Natural killer cell (primary cell): ENCODE measurements around the gene COL6A2. TPM values are rescaled to one million over a fixed set of nuclear protein-coding genes. Genes with fewer than 3 reads are reported as not detected.

ENCODE experiments used
- ATAC-seq, 3 donors: fragments of 150-1000 bp in 2 of 3; fragments of 200-7000 bp in 1 of 3; cut with Tn5 transposase; 1 replicate in 1 of 3; 2 replicates in 2 of 3; pipeline ENCODE4 v1.10.0; 2021; ENCODE audit warnings: mild to moderate bottlenecking in 2 of 3, moderate library complexity in 2 of 3
- DNase-seq, 2 donors: peaks; one replicate each; pipeline versions ENCODE4 v3.0.0 to v3.0.0-alpha.2; 2013 to 2021; ENCODE audit warnings: mixed read lengths in 1 of 2
- H3K27ac ChIP-seq: one replicate; pipeline ENCODE4 v1.5.1; 2013; ENCODE audit warnings: mild to moderate bottlenecking, low read length
- H3K27me3 ChIP-seq: one replicate; pipeline ENCODE4 v1.6.1; 2013; ENCODE audit warnings: low read length; ENCODE audit not compliant: control insufficient read depth, insufficient read depth
- H3K36me3 ChIP-seq: one replicate; pipeline ENCODE4 v1.6.1; 2013; ENCODE audit warnings: low read length; ENCODE audit not compliant: control insufficient read depth, insufficient read depth
- H3K4me1 ChIP-seq: one replicate; pipeline ENCODE4 v1.6.1; 2013; ENCODE audit warnings: low read length; ENCODE audit not compliant: control insufficient read depth, insufficient read depth
- H3K4me3 ChIP-seq: one replicate; pipeline ENCODE4 v1.5.1; 2013; ENCODE audit warnings: low read length
- H3K9me3 ChIP-seq: one replicate; pipeline ENCODE4 v1.6.1; 2013; ENCODE audit warnings: low read length; ENCODE audit not compliant: control insufficient read depth, insufficient read depth
- H3K27ac Mint-ChIP-seq, 2 donors: one replicate each; pipeline ENCODE4 v1.8.0; 2022; ENCODE audit warnings: mild to moderate bottlenecking in 2 of 2, mixed read lengths in 2 of 2, moderate library complexity in 1 of 2
- H3K27me3 Mint-ChIP-seq, 2 donors: one replicate each; pipeline ENCODE4 v1.8.0; 2022; ENCODE audit warnings: low read depth in 2 of 2, mixed read lengths in 2 of 2
- H3K36me3 Mint-ChIP-seq: one replicate; pipeline ENCODE4 v1.8.0; 2022; ENCODE audit warnings: mixed read lengths
- H3K4me1 Mint-ChIP-seq, 2 donors: one replicate each; pipeline ENCODE4 v1.8.0; 2022; ENCODE audit warnings: mixed read lengths in 2 of 2
- H3K4me3 Mint-ChIP-seq: one replicate; pipeline ENCODE4 v1.8.0; 2022; ENCODE audit warnings: mild to moderate bottlenecking, moderate library complexity, mixed read lengths
- H3K9me3 Mint-ChIP-seq, 2 donors: one replicate each; pipeline ENCODE4 v1.8.0; 2022; ENCODE audit warnings: mixed read lengths in 2 of 2
- CTCF ChIP-seq: fragments of 200-600 bp; IDR thresholded peaks from one replicate; pipeline ENCODE4 v1.8.0; 2022; ENCODE audit warnings: antibody characterized with exemption
- WGBS: methylation state at CpG from one replicate; pipeline ENCODE4 v1.1.7; 2013; ENCODE audit warnings: missing lambda C conversion rate; ENCODE audit not compliant: insufficient coverage; 5-methylcytosine and 5-hydroxymethylcytosine counted together
- intact Hi-C: fragments of 100-400 bp; cut with micrococcal nuclease; formaldehyde crosslinking; loops from one replicate; pipeline ENCODE4 v1.14.2; 2022
- total RNA-seq, 4 donors: library from RNA; stranded (reverse); fragments of 120-200 nt in 1 of 4; gene quantifications; one replicate each; pipeline versions ENCODE4 v1.2.3 to v1.2.4, GENCODE V29; 2013 to 2022

The COL6A2 gene
- total RNA-seq: 100 to 1,000 TPM in 1 of 3 donors, 10 to 100 TPM in 2; 93.9 to 110 (median 97.2) TPM
- 48.0 TPM for total RNA-seq (2013)

DNA sequence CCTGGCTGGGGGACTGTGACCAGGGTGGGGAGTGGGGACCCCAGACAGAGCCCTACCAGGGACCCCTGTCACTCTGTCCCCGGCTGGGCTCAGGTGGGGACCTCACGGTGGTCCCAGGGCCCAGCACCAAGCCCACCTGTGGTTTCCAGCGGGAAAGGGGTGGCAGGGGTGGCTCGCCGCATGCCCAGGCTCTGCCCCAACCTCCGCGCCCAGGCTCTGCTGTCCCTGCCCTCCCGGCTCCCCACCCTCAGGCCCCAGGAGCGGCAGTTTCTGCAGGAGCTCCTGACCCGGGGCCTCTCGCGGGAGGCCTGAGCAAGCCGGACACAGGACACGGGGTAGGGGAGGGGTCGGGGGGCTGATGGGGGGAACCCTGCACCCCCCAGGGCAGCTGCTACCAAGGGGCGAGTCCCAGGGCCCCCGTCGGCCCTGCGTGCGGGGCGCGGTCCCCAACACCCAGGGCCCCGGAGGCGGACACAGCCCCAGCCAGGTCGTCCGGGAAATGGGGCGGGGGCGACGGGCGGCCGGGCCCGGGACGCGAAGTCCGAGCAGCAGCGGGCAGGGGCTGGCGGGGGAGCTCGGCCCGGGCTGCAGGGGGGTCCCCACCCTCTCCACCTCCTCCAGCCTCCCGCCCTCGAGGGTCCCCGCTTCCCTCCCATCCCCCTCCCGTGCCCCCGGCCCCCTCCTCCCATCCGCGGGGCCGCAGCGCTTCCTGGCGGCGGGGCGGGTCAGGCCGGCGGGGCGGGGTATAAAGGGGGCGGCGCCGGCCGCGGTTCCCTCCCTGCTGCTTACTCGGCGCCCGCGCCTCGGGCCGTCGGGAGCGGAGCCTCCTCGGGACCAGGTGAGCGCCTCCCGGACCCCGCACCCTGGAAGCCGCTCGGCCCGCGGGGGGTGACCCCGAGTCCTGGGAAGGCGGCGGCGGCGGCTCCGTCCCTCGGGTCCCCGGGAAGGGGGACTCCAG lies at the start of gene COL6A2:
TSS of gene COL6A2 (plus strand) at position 777 of the 958 bp plus-strand sequence.
- H3K4me1 ChIP-seq: peaks cover 27% of the 10 kb centered on the region
- peak; percentile 45 to 69 for DNase-seq
- intact Hi-C loops: loop anchor here (5.0 kb wide), 1 partner anchor 125 kb away; no protein-coding TSS in a partner anchor
- Mint-ChIP-seq H3K36me3 (peaks cover 6% of the 10 kb centered on the region), H3K27ac (no peak within 1 kb of the TSS), H3K4me3 (peak within 1 kb of the TSS; percentile 74), H3K27me3 (peaks cover 28 to 35% of the 10 kb centered on the region in 2 donors), H3K9me3 (peaks cover 0 to 6% of the 10 kb centered on the region in 2 donors), H3K4me1 (peaks cover 7 to 16% of the 10 kb centered on the region in 2 donors)
- peak within 1 kb of the TSS; percentile 19 for H3K4me3 ChIP-seq
- no peak for TF ChIP-seq CTCF
- H3K27me3 ChIP-seq: peaks cover 11% of the 10 kb centered on the region
- no peaks in the 10 kb centered on the region for H3K9me3 ChIP-seq
- ATAC-seq: peak; percentile 68 to 79 (median 79)
- WGBS: 8% methylated on average over 80 of the region's 83 CpGs
- no peak within 1 kb of the TSS for H3K27ac ChIP-seq
- no peaks in the 10 kb centered on the region for H3K36me3 ChIP-seq

- H3K4me1 Mint-ChIP-seq: no peaks in the 10 kb centered on the region
- intact Hi-C loops: no loop called here
- H3K36me3 ChIP-seq: no peaks in the 10 kb centered on the region
- H3K27me3 Mint-ChIP-seq: no peaks in the 10 kb centered on the region
- no peaks in the 10 kb centered on the region for H3K9me3 Mint-ChIP-seq
- H3K4me1 ChIP-seq: peaks cover 12% of the 10 kb centered on the region
- H3K4me3 Mint-ChIP-seq: no peak overlapping the region
- H3K36me3 Mint-ChIP-seq: no peaks in the 10 kb centered on the region
- no peaks in the 10 kb centered on the region for H3K9me3 ChIP-seq
- DNase-seq (no peak), ATAC-seq (no peak)
- no peak for TF ChIP-seq CTCF
- H3K27ac ChIP-seq: no peak overlapping the region
- H3K27ac Mint-ChIP-seq: no peak overlapping the region
- no peaks in the 10 kb centered on the region for H3K27me3 ChIP-seq
- no peak overlapping the region for H3K4me3 ChIP-seq
- WGBS: 91% methylated on average over 27 of the region's 27 CpGs
These were observed 48.7 kb upstream of the COL6A2 start for GRCh38 chr21:46048926-46049889.

GRCh38 chr21:46049890-46050667 lies 47.8 kb upstream of the COL6A2 start:
- no peaks in the 10 kb centered on the region for H3K9me3 ChIP-seq
- no peaks in the 10 kb centered on the region for H3K36me3 ChIP-seq
- Mint-ChIP-seq H3K9me3 (no peaks in the 10 kb centered on the region), H3K27me3 (no peaks in the 10 kb centered on the region), H3K27ac (no peak overlapping the region), H3K36me3 (no peaks in the 10 kb centered on the region), H3K4me3 (no peak overlapping the region), H3K4me1 (no peaks in the 10 kb centered on the region)
- no peak for DNase-seq
- ATAC-seq: no peak
- TF ChIP-seq CTCF: no peak
- no peaks in the 10 kb centered on the region for H3K27me3 ChIP-seq
- H3K4me3 ChIP-seq: no peak overlapping the region
- intact Hi-C loops: loop anchor here (5.0 kb wide), 1 partner anchor 78 kb away; no protein-coding TSS in a partner anchor
- peaks cover 12% of the 10 kb centered on the region for H3K4me1 ChIP-seq
- WGBS: 93% methylated on average over 33 of the region's 33 CpGs
- H3K27ac ChIP-seq: no peak overlapping the region
